ENCODE measurements around the gene PRKD1.

DNA sequence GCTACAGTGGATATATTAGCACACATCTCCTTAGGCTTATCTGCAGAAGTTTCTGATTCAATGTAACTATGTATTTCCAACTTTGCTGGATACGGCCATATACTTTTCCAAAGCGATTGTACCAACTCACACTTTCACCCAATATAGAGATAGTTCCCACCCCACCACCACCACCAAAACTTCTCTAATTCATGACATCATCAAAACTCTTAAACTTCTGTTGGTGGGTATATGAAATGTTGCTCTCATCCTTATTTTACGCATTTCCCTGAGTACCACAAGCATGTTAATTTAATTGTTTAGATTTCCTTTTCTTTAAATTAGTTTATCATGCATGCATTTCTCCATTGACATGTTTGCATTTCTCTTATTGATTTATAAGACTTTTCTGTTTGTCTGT lies 95.6 kb downstream of the PRKD1 start:
- TF ChIP-seq POLR2AphosphoS5 (IDR thresholded peaks at IDR 0.05; ENCODE audit: low read depth, low read length) (no peak), POLR2A (IDR thresholded peaks at IDR 0.05; ENCODE audit: low read depth, low read length) (no peak), PAX5 (IDR thresholded peaks at IDR 0.05; ENCODE audit: insufficient read depth, low read length, severe bottlenecking) (no peak), SPI1 (IDR thresholded peaks at IDR 0.05; ENCODE audit: low read depth, low read length) (no peak), TAF1 (IDR thresholded peaks at IDR 0.05; ENCODE audit: low read depth, low read length) (no peak), POU2F2 (IDR thresholded peaks at IDR 0.05; ENCODE audit: low read depth, low read length) (no peak)
